Keratinocyte (primary cell): Measurements from ENCODE around the gene ANKRD55. TPM values are rescaled to one million over a fixed set of nuclear protein-coding genes. Genes with fewer than 3 reads are reported as not detected.

Experiments
- DNase-seq: peaks from one replicate; pipeline ENCODE4 v3.0.0-alpha.2; 2011; ENCODE audit warnings: low read depth, missing footprints, low spot score
- FAIRE-seq: peaks from 2 replicates; lab custom pipeline; 2011; peaks lifted over from hg19 to GRCh38; lab: Jason Lieb, UNC
- H2AFZ ChIP-seq: 2 replicates; pipeline ENCODE4 v1.6.0; 2012; ENCODE audit warnings: low read length, control low read depth, inconsistent platforms; ENCODE audit not compliant: control insufficient read depth
- H3K27ac ChIP-seq: 2 replicates; pipeline ENCODE4 v1.5.1; 2011; ENCODE audit warnings: low read length; ENCODE audit not compliant: control insufficient read depth, insufficient read depth
- H3K27me3 ChIP-seq: 3 replicates; pipeline ENCODE4 v1.6.0; 2011; ENCODE audit warnings: low read length; ENCODE audit not compliant: control insufficient read depth, insufficient read depth; ENCODE audit errors: extremely low read depth
- H3K36me3 ChIP-seq, 2 experiments: 2 replicates in 1 of 2; 3 replicates in 1 of 2; pipeline ENCODE4 v1.5.1; 2011; ENCODE audit warnings: low read length in 2 of 2, mild to moderate bottlenecking in 1 of 2; ENCODE audit not compliant: control insufficient read depth in 2 of 2, insufficient read depth in 2 of 2; ENCODE audit errors: extremely low read depth in 1 of 2
- H3K4me1 ChIP-seq: 3 replicates; pipeline ENCODE4 v1.5.1; 2011; ENCODE audit warnings: low read length; ENCODE audit not compliant: control insufficient read depth, insufficient read depth; ENCODE audit errors: extremely low read depth
- H3K4me2 ChIP-seq: 3 replicates; pipeline ENCODE4 v1.6.0; 2011; ENCODE audit warnings: low read depth, low read length; ENCODE audit not compliant: control insufficient read depth, insufficient read depth; ENCODE audit errors: extremely low read depth
- H3K4me3 ChIP-seq, 3 experiments: fragments of 200-600 bp in 1 of 3; sonication (generic) in 1 of 3; 2 replicates in 2 of 3; 3 replicates in 1 of 3; pipeline ENCODE4 v1.5.1; 2011 to 2016; ENCODE audit warnings: low read length in 3 of 3, mild to moderate bottlenecking in 3 of 3, control low read depth in 2 of 3, inconsistent platforms in 1 of 3, low read depth in 1 of 3, mixed read lengths in 1 of 3, mixed run types in 1 of 3, moderate library complexity in 1 of 3; ENCODE audit not compliant: control insufficient read depth in 2 of 3, insufficient read depth in 2 of 3; ENCODE audit errors: extremely low read depth in 1 of 3
- H3K79me2 ChIP-seq: 2 replicates; pipeline ENCODE4 v1.6.0; 2012; ENCODE audit warnings: low read length; ENCODE audit not compliant: control insufficient read depth, insufficient read depth
- H3K9ac ChIP-seq: 3 replicates; pipeline ENCODE4 v1.6.0; 2011; ENCODE audit warnings: low read length; ENCODE audit not compliant: control insufficient read depth, insufficient read depth; ENCODE audit errors: extremely low read depth
- H3K9me1 ChIP-seq: 3 replicates; pipeline ENCODE4 v1.6.0; 2011; ENCODE audit warnings: low read length; ENCODE audit not compliant: control insufficient read depth, insufficient read depth; ENCODE audit errors: extremely low read depth
- H3K9me3 ChIP-seq: 2 replicates; pipeline ENCODE4 v1.5.1; 2012; ENCODE audit warnings: low read depth, low read length; ENCODE audit not compliant: control insufficient read depth
- H4K20me1 ChIP-seq: 3 replicates; pipeline ENCODE4 v1.6.0; 2011; ENCODE audit warnings: low read length; ENCODE audit not compliant: control insufficient read depth, insufficient read depth; ENCODE audit errors: extremely low read depth
- EZH2 ChIP-seq: IDR thresholded peaks from one replicate; pipeline ENCODE4 v1.6.1; 2012; ENCODE audit warnings: inconsistent platforms, mild to moderate bottlenecking, low read length, moderate library complexity
- dilution Hi-C: fragments of 300-500 bp; cut with MboI; formaldehyde crosslinking; loops from one replicate; pipeline ENCODE4 v1.7.0; 2020; ENCODE audit warnings: low sequenced_read_pairs; ENCODE audit not compliant: extremely low pct_ligation_motif_present
- polyA plus RNA-seq, 5 experiments: library from polyadenylated mRNA; depleted of rRNA in 3 of 5; stranded (reverse) in 3 of 5; stranded (forward) in 1 of 5; unstranded in 1 of 5; fragments of >200 nt; gene quantifications; 1 replicate in 1 of 5; 2 replicates in 3 of 5; 3 replicates in 1 of 5; pipeline versions ENCODE4 v1.2.1 to v1.2.3, GENCODE V29; 2011 to 2012; ENCODE audit warnings: missing spikeins in 2 of 5, low read depth in 1 of 5, low replicate concordance in 1 of 5
- TF ChIP-seq, protein P1 (sequence below), 3 experiments: IDR thresholded peaks in 1 of 3; conservative IDR thresholded peaks in 1 of 3; optimal IDR thresholded peaks in 1 of 3; 2 replicates in 2 of 3; 3 replicates in 1 of 3; pipeline versions ENCODE3 to v1.5.1; 2011; ENCODE audit warnings: low read length in 3 of 3, mild to moderate bottlenecking in 3 of 3, moderate library complexity in 2 of 3, control low read depth in 1 of 3, inconsistent platforms in 1 of 3; ENCODE audit not compliant: insufficient read depth in 2 of 3; ENCODE audit errors: extremely low read depth in 1 of 3

The ANKRD55 gene
- polyA plus RNA-seq, 1 donor (not counting 4 experiments of a cell fraction or from before 2014, with no cell fraction given): not detected

DNA sequence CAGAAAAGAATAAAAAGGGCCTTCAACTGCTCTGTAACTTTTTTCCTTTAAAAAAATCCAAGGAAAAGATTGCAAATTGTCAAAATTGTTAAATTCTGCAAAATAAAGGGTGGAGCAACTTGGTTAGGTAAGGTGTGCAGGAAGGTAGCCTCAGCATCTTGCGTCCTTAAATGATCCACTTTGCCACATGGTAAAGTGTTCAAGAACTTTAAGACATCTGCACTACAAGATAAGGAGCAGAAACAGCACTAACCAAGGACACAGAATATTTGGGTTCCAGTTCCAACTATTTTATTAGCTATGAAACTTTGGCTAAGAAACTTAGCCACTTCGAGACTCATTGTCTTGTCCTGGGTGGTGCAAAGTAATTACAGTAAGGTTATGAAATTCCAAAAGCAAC, 53.7 kb downstream of the ANKRD55 start:
- Histone ChIP-seq H4K20me1 (no peaks in the 10 kb centered on the region), H3K4me1 (peaks cover 7% of the 10 kb centered on the region), H3K4me2 (no peak overlapping the region), H3K36me3 (no peaks in the 10 kb centered on the region), H3K27me3 (no peaks in the 10 kb centered on the region), H3K4me3 (no peak overlapping the region), H3K9me1 (no peaks in the 10 kb centered on the region), H3K27ac (no peak overlapping the region), H3K9ac (no peak overlapping the region), H2AFZ (no peak overlapping the region), H3K79me2 (no peaks in the 10 kb centered on the region), H3K9me3 (no peaks in the 10 kb centered on the region)
- DNase-seq (no peak), FAIRE-seq (no peak)
- TF ChIP-seq, protein P1, sequence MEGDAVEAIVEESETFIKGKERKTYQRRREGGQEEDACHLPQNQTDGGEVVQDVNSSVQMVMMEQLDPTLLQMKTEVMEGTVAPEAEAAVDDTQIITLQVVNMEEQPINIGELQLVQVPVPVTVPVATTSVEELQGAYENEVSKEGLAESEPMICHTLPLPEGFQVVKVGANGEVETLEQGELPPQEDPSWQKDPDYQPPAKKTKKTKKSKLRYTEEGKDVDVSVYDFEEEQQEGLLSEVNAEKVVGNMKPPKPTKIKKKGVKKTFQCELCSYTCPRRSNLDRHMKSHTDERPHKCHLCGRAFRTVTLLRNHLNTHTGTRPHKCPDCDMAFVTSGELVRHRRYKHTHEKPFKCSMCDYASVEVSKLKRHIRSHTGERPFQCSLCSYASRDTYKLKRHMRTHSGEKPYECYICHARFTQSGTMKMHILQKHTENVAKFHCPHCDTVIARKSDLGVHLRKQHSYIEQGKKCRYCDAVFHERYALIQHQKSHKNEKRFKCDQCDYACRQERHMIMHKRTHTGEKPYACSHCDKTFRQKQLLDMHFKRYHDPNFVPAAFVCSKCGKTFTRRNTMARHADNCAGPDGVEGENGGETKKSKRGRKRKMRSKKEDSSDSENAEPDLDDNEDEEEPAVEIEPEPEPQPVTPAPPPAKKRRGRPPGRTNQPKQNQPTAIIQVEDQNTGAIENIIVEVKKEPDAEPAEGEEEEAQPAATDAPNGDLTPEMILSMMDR (optimal IDR thresholded peaks at IDR 0.05 in 1 of 3, IDR thresholded peaks at IDR 0.05 in 1 of 3, conservative IDR thresholded peaks at IDR 0.05 in 1 of 3; ENCODE audit: extremely low read depth in 1 of 3, insufficient read depth in 2 of 3, low read length in 3 of 3): no peak
- no peak for TF ChIP-seq EZH2
- dilution Hi-C loops: no loop called here

DNA sequence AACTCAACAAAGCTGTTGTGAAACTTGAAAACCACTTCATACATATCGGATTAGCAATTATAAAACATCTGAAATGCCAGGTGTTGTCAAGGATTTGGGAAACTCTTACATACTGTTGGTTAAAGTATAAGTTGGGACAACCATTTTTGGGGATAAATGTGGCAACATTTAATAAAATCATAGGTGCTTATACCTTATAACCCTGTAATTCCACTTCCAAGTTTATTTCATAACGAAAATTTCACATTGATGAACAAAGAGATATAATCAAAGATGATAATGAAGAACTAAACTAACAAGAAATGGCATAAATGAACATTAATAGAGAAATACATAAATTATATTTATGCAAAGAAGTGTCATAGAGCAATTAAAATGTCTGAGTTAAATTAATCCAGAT, 54.3 kb downstream of the ANKRD55 start:
- H3K9me3 ChIP-seq: no peaks in the 10 kb centered on the region
- H3K27me3 ChIP-seq: no peaks in the 10 kb centered on the region
- dilution Hi-C loops: no loop called here
- no peak overlapping the region for H2AFZ ChIP-seq
- H3K4me3 ChIP-seq: no peak overlapping the region
- no peak overlapping the region for H3K4me2 ChIP-seq
- no peaks in the 10 kb centered on the region for H3K9me1 ChIP-seq
- H4K20me1 ChIP-seq: no peaks in the 10 kb centered on the region
- FAIRE-seq: no peak
- H3K27ac ChIP-seq: no peak overlapping the region
- H3K79me2 ChIP-seq: no peaks in the 10 kb centered on the region
- no peak overlapping the region for H3K9ac ChIP-seq
- no peaks in the 10 kb centered on the region for H3K36me3 ChIP-seq
- no peak for TF ChIP-seq EZH2
- TF ChIP-seq, protein P1 (optimal IDR thresholded peaks at IDR 0.05 in 1 of 3, IDR thresholded peaks at IDR 0.05 in 1 of 3, conservative IDR thresholded peaks at IDR 0.05 in 1 of 3; ENCODE audit: extremely low read depth in 1 of 3, insufficient read depth in 2 of 3, low read length in 3 of 3): no peak
- DNase-seq: no peak
- peaks cover 7% of the 10 kb centered on the region for H3K4me1 ChIP-seq
